Stimulated activated naive CD4-positive, alpha-beta T cell treated with Interleukin-2 at 50 U/mL for 16 hours (primary cell): ENCODE results near the gene ZDHHC3.

Experiments used
- DNase-seq: peaks from one replicate; lab custom pipeline; 2025; lab: John Stamatoyannopoulos, UW

Gene ZDHHC3

DNA sequence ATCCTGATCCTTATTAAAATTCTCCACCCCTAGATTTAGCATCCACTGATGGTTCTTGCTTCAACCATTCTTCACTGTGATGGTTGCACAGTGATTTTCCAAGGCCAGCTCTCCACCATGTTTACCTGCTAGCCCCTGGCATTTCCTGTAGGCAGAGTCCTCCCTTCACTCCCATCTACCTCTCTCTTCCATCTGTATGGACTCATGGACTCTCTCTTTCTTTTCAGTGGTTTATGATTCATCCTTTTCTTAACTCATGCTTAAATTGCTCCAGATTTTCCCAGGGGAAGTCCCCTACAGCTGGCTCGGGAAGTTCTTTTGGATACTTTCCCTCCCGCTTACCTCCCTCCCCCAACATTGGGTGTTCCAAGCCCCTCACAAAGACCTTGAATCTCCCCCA lies 82.9 kb downstream of the ZDHHC3 start:
- DNase-seq, result no peak

- DNase-seq, result no peak
Measured at GRCh38 chr3:44892689-44893088, 83.3 kb downstream of the ZDHHC3 start.

DNA sequence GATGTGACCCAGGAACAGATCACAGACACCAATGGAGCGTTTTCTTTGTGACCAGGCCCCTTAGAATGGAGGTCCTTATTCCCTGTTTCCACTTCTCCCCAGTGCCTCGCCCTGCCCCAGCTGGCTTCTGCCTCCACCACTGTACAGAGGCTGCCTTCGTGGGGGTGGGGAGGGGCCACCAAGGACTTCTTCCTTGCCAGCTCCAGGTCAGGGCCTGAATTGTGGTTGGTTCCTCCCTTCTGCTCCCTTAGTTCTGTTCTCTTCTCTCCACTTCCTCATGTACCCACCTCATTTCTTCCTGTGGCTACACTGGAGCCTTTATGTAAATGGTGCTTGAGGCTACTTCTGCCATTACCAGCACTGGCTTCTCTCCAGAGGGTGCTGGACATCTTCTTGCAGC lies 85.1 kb downstream of the ZDHHC3 start:
- no peak for DNase-seq

DNA sequence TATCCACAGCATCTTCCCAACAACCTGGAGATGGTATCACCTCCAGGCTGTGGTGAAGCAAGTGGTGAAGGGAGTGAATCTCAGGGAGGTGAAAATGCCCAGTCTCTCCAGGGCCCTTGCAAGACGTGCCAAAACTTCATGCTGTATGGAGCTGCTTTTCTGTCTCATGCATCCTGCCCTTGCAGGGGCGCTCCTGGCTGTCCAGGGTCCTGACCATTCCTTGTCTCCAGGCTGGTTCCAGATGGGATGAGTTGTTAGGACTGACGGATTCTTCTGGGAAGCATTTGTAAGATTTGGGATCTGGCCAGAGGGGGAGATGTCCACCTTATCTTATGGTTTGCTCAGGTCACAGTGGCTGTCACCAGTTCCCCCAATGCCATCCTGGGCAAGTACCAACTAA lies 85.7 kb downstream of the ZDHHC3 start:
- no peak for DNase-seq

DNA sequence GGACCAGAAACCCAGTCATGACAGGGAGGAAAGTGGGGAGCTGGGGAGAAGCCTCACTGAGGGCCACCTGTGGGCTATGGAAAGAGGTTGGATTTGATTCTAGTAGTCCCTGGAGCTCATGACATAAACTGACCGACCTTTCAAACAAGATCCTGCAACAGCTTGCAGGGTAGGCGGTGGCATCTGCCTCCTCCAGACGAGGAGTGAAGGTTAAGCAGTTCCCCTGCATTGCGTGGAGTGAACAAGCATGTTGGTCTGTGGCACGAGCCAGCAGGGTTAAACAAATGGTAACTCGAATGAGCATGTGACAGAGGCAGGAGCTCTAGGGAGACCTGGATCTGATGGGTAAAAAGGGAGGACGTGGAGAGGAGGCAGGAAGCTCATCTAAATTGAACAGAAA lies 88.9 kb downstream of the ZDHHC3 start:
- no peak for DNase-seq

DNA sequence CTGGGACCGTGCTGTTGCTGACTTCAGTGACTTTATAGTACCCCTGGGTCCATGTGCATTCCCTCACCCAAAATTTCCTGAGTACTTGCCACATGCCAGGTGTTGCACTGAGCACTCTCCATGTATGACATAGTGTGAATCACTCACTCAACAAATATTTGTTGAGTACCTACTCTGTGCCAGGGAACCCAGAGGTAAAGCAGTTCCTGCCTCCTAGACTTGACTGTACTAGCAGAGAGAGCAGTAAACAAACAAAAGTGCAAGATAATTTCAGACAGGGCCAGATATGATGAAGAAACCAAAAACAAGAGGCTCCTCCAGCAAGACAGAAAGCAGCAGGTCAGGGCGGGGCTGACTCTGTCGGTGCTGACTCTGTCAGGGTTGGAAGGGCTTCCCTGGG lies 89.4 kb downstream of the ZDHHC3 start:
- no peak for DNase-seq

GRCh38 chr3:44885618-44886017 lies 90.4 kb downstream of the ZDHHC3 start:
- DNase-seq, result no peak

DNA sequence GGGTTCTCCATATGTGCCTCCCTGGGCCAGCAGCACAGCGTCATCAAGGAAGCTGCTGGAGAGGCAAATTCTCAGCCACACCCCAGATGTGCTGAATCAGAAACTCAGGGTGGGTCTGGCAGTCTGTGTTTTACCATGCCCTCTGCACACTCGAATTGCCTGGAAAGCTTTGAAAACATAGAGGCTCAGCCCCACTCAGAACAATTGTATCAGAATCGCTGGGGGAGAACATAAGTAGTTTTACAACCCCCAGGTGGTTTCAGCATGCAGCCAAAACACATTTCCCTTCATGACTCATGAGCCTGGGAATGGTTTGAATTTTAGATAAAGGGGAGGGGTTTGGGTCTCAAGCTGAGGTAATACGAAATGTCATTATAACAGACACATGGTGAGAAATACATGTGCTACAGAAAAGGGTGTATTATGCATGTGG lies 92.0 kb downstream of the ZDHHC3 start:
- DNase-seq, result no peak

GRCh38 chr3:44883213-44883955 lies 92.6 kb downstream of the ZDHHC3 start:
- no peak for DNase-seq

- DNase-seq, result no peak
Measured at GRCh38 chr3:44880284-44880683, 95.7 kb downstream of the ZDHHC3 start.

DNA sequence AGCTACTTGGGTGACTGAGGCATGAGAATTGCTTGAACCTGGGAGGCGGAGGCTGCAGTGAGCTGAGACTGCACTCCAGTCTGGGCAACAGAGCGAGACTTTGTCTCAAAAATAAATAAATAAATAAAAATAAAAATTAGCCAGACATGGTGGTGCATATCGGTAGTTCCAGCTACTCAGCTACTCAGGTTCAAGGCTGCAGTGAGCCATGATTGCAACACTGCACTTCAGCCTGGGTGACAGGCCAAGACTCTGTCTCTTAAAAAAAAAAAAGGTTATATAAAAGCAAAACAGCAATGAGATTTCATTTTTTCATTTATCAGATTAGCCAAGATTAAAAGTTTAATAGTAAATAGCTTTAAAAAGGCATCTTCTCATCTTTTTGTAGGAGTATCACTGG lies 98.6 kb downstream of the ZDHHC3 start:
- no peak for DNase-seq

DNA sequence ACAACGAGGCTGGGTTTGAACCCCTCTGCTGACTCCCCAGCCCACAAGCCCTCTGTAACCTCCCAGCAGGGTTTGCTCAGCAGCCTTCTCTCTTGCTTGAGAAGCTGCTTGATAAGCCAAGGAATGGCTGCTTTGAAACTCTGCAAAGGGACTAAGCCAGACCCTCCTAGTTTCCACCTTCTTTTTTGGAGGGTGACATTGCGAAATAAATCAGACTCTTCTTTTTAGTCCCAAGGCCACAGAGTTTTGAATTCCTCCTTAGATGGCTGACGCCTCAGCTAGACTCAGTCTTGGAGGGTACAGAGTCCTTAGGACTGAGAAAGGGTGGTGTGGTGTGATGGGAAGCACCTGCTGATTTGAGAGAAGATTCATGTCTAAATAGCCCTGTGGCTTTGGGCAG lies 100.4 kb downstream of the ZDHHC3 start:
- DNase-seq, result no peak
